WTC11 (cell line): ENCODE data around the gene SRM. TPM values are rescaled to one million over a fixed set of nuclear protein-coding genes. Genes with fewer than 3 reads are reported as not detected.
A peak's percentile ranks its signal among the peaks of the same experiment; 100 is the strongest.

Source experiments
- ATAC-seq: fragments of 200-7000 bp; cut with Tn5 transposase; 2 replicates; pipeline ENCODE4 v1.10.0; 2021; ENCODE audit warnings: mild to moderate bottlenecking, moderate library complexity
- CTCF ChIA-PET: fragments of 300-600 bp; sonication (Branson Sonifier 250); formaldehyde crosslinking; loops from one replicate; lab custom pipeline; 2021; ENCODE audit warnings: antibody characterized with exemption; lab: Charles Lee
- POLR2A ChIA-PET: fragments of 350-600 bp; sonication (Branson Sonifier 250); formaldehyde crosslinking; loops from one replicate; lab custom pipeline; 2021; ENCODE audit warnings: antibody characterized with exemption; lab: Charles Lee
- DNase-seq: peaks from one replicate; pipeline ENCODE4 v3.0.0; 2021; ENCODE audit warnings: low spot score
- H3K27ac Mint-ChIP-seq: 2 replicates; pipeline ENCODE4 v1.8.0; 2021; ENCODE audit warnings: mixed read lengths
- H3K27me3 Mint-ChIP-seq: 2 replicates; pipeline ENCODE4 v1.8.0; 2021; ENCODE audit warnings: low read depth, mild to moderate bottlenecking, moderate library complexity, mixed read lengths
- H3K36me3 Mint-ChIP-seq: 2 replicates; pipeline ENCODE4 v1.8.0; 2021; ENCODE audit warnings: mixed read lengths
- H3K4me1 Mint-ChIP-seq: 2 replicates; pipeline ENCODE4 v1.8.0; 2022; ENCODE audit warnings: mixed read lengths
- H3K4me3 Mint-ChIP-seq: 2 replicates; pipeline ENCODE4 v1.8.0; 2021; ENCODE audit warnings: mild to moderate bottlenecking, moderate library complexity, mixed read lengths
- H3K9me3 Mint-ChIP-seq: 2 replicates; pipeline ENCODE4 v1.8.0; 2021; ENCODE audit warnings: mixed read lengths
- ATF2 ChIP-seq: sonication (generic); formaldehyde crosslinking; IDR thresholded peaks from 2 replicates; pipeline ENCODE4 v1.8.1; 2022; ENCODE audit warnings: low read depth, missing genetic modification reagents, borderline replicate concordance
- CREB1 ChIP-seq: sonication (generic); formaldehyde crosslinking; IDR thresholded peaks from 2 replicates; pipeline ENCODE4 v1.8.0; 2023; ENCODE audit warnings: mild to moderate bottlenecking, missing genetic modification reagents
- EMX1 ChIP-seq: fragments of 250-450 bp; sonication (Bioruptor Pico); IDR thresholded peaks from 2 replicates; pipeline ENCODE4 v1.8.0; 2021; ENCODE audit warnings: mild to moderate bottlenecking
- FOXP1 ChIP-seq: sonication (generic); formaldehyde crosslinking; IDR thresholded peaks from 2 replicates; pipeline ENCODE4 v1.8.0; 2022; ENCODE audit warnings: missing genetic modification reagents, mild to moderate bottlenecking, moderate library complexity, borderline replicate concordance
- HMGA2 ChIP-seq: fragments of 250-450 bp; sonication (Bioruptor Pico); IDR thresholded peaks from 2 replicates; pipeline ENCODE4 v1.4.0; 2021; ENCODE audit warnings: mild to moderate bottlenecking, moderate library complexity
- KAT7 ChIP-seq: sonication (generic); formaldehyde crosslinking; IDR thresholded peaks from 2 replicates; pipeline ENCODE4 v1.8.1; 2023; ENCODE audit warnings: missing genetic modification reagents, mild to moderate bottlenecking, borderline replicate concordance
- MXD4 ChIP-seq: fragments of 250-450 bp; sonication (Bioruptor Pico); IDR thresholded peaks from 2 replicates; pipeline ENCODE4 v1.8.0; 2021; ENCODE audit warnings: mild to moderate bottlenecking, moderate library complexity, borderline replicate concordance
- NFATC4 ChIP-seq: fragments of 250-450 bp; sonication (Bioruptor Pico); IDR thresholded peaks from 2 replicates; pipeline ENCODE4 v1.9.0; 2021; ENCODE audit warnings: mild to moderate bottlenecking
- SMAD4 ChIP-seq: sonication (generic); formaldehyde crosslinking; IDR thresholded peaks from 2 replicates; pipeline ENCODE4 v1.8.0; 2022; ENCODE audit warnings: mild to moderate bottlenecking, missing genetic modification reagents
- TP53 ChIP-seq: sonication (generic); formaldehyde crosslinking; IDR thresholded peaks from 2 replicates; pipeline ENCODE4 v1.8.1; 2023; ENCODE audit warnings: mild to moderate bottlenecking, missing genetic modification reagents
- ZBTB21 ChIP-seq: sonication (generic); formaldehyde crosslinking; IDR thresholded peaks from 2 replicates; pipeline ENCODE4 v1.8.1; 2023; ENCODE audit warnings: mild to moderate bottlenecking, missing genetic modification reagents, borderline replicate concordance
- ZNF263 ChIP-seq: sonication (generic); formaldehyde crosslinking; IDR thresholded peaks from 2 replicates; pipeline ENCODE4 v1.8.1; 2022; ENCODE audit warnings: low read depth, mild to moderate bottlenecking, moderate library complexity, missing genetic modification reagents
- ZNF425 ChIP-seq: fragments of 250-450 bp; sonication (Bioruptor Pico); conservative IDR thresholded peaks from 2 replicates; pipeline ENCODE4 v1.9.0; 2021; ENCODE audit warnings: mild to moderate bottlenecking
- total RNA-seq: library from RNA; stranded (reverse); gene quantifications from 3 replicates; pipeline ENCODE4 v1.2.3, GENCODE V29; 2021
- TF ChIP-seq, protein P1 (sequence below): fragments of 250-450 bp; sonication (Bioruptor Pico); IDR thresholded peaks from 2 replicates; pipeline ENCODE4 v1.8.0; 2021; ENCODE audit warnings: mild to moderate bottlenecking
- TF ChIP-seq, protein P2 (sequence below): sonication (generic); formaldehyde crosslinking; IDR thresholded peaks from 2 replicates; pipeline ENCODE4 v1.8.1; 2023; ENCODE audit warnings: mild to moderate bottlenecking, missing genetic modification reagents, moderate library complexity
- TF ChIP-seq, protein P3 (sequence below): sonication (generic); formaldehyde crosslinking; IDR thresholded peaks from 2 replicates; pipeline ENCODE4 v1.8.1; 2023; ENCODE audit warnings: mild to moderate bottlenecking, missing genetic modification reagents, borderline replicate concordance
- TF ChIP-seq, protein P4 (sequence below): sonication (generic); formaldehyde crosslinking; IDR thresholded peaks from 2 replicates; pipeline ENCODE4 v1.8.0; 2022; ENCODE audit warnings: missing genetic modification reagents

Gene SRM
- total RNA-seq, 1 experiment from 2014 or later, result 200 TPM

DNA sequence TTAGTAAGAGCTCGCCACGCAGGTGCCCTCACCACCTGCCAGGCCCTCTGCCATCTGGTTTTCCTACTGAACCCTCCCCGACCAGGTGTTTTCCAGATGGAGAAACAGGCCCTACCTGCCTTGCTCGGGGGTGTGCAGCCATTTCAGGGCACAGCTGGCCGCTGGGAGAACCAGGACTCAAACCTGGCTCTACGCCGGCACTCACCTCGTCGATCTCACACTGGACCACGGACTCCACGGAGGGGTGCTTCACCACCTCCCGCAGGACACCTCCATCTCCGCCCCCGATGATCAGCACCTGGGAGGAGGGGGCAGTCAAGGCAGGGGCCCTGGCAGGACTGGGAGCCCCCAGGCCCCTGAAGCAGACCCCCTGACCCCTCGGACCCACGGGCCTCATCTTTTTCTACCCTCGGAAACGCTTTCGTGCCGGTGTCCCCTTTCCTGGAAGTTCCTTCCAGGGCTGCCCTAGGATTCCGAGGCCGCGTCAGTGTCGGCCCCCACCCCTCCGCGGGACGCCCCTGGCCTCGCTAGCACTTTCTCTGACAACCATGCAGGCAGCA is 1.1 kb downstream of the SRM start (continued):
- no peak for TF ChIP-seq ZNF425 (CRISPR knock-in tag)
- TF ChIP-seq TP53 (CRISPR knock-in tag), result no peak
- no peak for TF ChIP-seq CREB1 (CRISPR knock-in tag)
- no peak for TF ChIP-seq ZBTB21 (CRISPR knock-in tag)

DNA sequence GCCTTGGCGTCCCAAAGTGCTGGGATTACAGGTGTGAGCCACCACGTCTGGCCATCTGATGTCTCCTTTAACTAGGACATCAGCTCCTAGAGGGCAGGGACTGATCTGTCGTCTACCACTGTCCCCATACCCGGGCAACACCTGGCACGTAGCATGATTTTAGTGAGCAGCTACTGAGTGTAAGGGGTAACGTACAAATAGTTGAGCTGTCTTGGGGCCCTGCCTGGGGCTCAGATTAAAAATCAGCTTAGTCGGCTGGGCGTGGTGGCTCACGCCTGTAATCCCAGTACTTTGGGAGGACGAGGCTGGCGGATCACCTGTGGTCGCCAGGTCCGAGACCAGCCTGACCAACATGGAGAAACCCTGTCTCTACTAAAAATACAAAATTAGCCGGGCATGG is 1.8 kb downstream of the SRM start:
- ChIA-PET CTCF (interaction anchor here (0.7 to 3.2 kb wide), 7 partner anchors 12 to 125 kb away, joined by 3 to 41 read pairs (median 3); no protein-coding TSS in a partner anchor), POLR2A (no interaction called here)
- DNase-seq, result no peak
- no peaks in the 10 kb centered on the region for H3K9me3 Mint-ChIP-seq
- no peak for ATAC-seq
- peaks cover 23% of the 10 kb centered on the region for H3K36me3 Mint-ChIP-seq
- H3K27me3 Mint-ChIP-seq, result no peaks in the 10 kb centered on the region
- peaks cover 22% of the 10 kb centered on the region for H3K4me1 Mint-ChIP-seq
- peak overlapping the region; percentile 94 for H3K4me3 Mint-ChIP-seq
- H3K27ac Mint-ChIP-seq, result no peak overlapping the region
- TF ChIP-seq EMX1 (no peak), FOXP1 (CRISPR knock-in tag) (no peak), ZNF263 (CRISPR knock-in tag) (no peak), SMAD4 (no peak), KAT7 (CRISPR knock-in tag) (no peak), MXD4 (CRISPR knock-in tag) (no peak), NFATC4 (CRISPR knock-in tag) (no peak)
- TF ChIP-seq, protein P1, sequence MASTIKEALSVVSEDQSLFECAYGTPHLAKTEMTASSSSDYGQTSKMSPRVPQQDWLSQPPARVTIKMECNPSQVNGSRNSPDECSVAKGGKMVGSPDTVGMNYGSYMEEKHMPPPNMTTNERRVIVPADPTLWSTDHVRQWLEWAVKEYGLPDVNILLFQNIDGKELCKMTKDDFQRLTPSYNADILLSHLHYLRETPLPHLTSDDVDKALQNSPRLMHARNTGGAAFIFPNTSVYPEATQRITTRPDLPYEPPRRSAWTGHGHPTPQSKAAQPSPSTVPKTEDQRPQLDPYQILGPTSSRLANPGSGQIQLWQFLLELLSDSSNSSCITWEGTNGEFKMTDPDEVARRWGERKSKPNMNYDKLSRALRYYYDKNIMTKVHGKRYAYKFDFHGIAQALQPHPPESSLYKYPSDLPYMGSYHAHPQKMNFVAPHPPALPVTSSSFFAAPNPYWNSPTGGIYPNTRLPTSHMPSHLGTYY (CRISPR knock-in tag), result no peak
- TF ChIP-seq, protein P2, sequence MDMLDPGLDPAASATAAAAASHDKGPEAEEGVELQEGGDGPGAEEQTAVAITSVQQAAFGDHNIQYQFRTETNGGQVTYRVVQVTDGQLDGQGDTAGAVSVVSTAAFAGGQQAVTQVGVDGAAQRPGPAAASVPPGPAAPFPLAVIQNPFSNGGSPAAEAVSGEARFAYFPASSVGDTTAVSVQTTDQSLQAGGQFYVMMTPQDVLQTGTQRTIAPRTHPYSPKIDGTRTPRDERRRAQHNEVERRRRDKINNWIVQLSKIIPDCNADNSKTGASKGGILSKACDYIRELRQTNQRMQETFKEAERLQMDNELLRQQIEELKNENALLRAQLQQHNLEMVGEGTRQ (CRISPR knock-in tag), result no peak
- TF ChIP-seq, protein P3, sequence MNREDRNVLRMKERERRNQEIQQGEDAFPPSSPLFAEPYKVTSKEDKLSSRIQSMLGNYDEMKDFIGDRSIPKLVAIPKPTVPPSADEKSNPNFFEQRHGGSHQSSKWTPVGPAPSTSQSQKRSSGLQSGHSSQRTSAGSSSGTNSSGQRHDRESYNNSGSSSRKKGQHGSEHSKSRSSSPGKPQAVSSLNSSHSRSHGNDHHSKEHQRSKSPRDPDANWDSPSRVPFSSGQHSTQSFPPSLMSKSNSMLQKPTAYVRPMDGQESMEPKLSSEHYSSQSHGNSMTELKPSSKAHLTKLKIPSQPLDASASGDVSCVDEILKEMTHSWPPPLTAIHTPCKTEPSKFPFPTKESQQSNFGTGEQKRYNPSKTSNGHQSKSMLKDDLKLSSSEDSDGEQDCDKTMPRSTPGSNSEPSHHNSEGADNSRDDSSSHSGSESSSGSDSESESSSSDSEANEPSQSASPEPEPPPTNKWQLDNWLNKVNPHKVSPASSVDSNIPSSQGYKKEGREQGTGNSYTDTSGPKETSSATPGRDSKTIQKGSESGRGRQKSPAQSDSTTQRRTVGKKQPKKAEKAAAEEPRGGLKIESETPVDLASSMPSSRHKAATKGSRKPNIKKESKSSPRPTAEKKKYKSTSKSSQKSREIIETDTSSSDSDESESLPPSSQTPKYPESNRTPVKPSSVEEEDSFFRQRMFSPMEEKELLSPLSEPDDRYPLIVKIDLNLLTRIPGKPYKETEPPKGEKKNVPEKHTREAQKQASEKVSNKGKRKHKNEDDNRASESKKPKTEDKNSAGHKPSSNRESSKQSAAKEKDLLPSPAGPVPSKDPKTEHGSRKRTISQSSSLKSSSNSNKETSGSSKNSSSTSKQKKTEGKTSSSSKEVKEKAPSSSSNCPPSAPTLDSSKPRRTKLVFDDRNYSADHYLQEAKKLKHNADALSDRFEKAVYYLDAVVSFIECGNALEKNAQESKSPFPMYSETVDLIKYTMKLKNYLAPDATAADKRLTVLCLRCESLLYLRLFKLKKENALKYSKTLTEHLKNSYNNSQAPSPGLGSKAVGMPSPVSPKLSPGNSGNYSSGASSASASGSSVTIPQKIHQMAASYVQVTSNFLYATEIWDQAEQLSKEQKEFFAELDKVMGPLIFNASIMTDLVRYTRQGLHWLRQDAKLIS (CRISPR knock-in tag), result no peak

- Mint-ChIP-seq H3K9me3 (no peaks in the 10 kb centered on the region), H3K4me1 (peaks cover 26% of the 10 kb centered on the region), H3K36me3 (peaks cover 23% of the 10 kb centered on the region), H3K4me3 (no peak overlapping the region), H3K27ac (peak overlapping the region; percentile 44; the same call in 1 of the 2 replicates), H3K27me3 (no peaks in the 10 kb centered on the region)
- DNase-seq (no peak), ATAC-seq (no peak)
- POLR2A ChIA-PET, result no interaction called here
- CTCF ChIA-PET, result interaction anchor here (0.6 to 3.2 kb wide), 8 partner anchors 12 to 126 kb away, joined by 3 to 41 read pairs (median 3); no protein-coding TSS in a partner anchor
- TF ChIP-seq ATF2 (CRISPR knock-in tag) (no peak), NFATC4 (CRISPR knock-in tag) (no peak), HMGA2 (CRISPR knock-in tag) (no peak)
- TF ChIP-seq, protein P4, sequence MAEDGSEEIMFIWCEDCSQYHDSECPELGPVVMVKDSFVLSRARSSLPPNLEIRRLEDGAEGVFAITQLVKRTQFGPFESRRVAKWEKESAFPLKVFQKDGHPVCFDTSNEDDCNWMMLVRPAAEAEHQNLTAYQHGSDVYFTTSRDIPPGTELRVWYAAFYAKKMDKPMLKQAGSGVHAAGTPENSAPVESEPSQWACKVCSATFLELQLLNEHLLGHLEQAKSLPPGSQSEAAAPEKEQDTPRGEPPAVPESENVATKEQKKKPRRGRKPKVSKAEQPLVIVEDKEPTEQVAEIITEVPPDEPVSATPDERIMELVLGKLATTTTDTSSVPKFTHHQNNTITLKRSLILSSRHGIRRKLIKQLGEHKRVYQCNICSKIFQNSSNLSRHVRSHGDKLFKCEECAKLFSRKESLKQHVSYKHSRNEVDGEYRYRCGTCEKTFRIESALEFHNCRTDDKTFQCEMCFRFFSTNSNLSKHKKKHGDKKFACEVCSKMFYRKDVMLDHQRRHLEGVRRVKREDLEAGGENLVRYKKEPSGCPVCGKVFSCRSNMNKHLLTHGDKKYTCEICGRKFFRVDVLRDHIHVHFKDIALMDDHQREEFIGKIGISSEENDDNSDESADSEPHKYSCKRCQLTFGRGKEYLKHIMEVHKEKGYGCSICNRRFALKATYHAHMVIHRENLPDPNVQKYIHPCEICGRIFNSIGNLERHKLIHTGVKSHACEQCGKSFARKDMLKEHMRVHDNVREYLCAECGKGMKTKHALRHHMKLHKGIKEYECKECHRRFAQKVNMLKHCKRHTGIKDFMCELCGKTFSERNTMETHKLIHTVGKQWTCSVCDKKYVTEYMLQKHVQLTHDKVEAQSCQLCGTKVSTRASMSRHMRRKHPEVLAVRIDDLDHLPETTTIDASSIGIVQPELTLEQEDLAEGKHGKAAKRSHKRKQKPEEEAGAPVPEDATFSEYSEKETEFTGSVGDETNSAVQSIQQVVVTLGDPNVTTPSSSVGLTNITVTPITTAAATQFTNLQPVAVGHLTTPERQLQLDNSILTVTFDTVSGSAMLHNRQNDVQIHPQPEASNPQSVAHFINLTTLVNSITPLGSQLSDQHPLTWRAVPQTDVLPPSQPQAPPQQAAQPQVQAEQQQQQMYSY (CRISPR knock-in tag), result no peak
These were observed 2.3 kb downstream of the SRM start for GRCh38 chr1:11057477-11057876.
